ENCODE measurements around the gene HDAC9.

DNA sequence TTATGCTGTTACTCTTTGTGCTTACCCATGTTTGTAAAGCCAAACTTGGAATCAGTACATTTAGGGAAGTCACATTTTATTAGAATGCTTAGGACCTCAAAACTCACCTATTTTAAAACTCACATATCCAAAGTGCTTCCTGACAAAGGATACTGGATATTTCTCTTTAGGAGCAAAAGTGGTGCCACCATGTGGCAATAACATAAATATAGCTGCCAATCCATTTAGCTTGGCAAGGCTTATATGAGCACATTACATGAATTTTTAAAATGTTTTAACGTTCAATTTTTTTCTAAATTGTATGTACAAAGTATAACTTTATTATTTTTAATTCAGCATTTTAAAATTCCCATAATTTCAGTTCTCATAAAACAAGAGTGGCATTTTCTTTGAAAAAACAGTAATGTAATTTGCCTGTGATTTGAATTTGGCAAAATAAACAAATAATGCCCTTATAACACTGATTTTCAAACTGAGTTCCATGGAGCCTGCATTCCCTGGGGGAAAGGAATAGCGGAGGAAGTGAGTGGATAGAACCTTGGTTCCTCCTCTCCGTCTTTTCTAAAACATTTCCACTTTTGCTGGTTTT, 75.4 kb downstream of the HDAC9 start:
- no peak for TF ChIP-seq ZNF565 (CRISPR knock-in tag; conservative IDR thresholded peaks at IDR 0.05; ENCODE audit: low read depth)
- no peak for TF ChIP-seq RARB (CRISPR knock-in tag; IDR thresholded peaks at IDR 0.05)
- TF ChIP-seq, protein P1, sequence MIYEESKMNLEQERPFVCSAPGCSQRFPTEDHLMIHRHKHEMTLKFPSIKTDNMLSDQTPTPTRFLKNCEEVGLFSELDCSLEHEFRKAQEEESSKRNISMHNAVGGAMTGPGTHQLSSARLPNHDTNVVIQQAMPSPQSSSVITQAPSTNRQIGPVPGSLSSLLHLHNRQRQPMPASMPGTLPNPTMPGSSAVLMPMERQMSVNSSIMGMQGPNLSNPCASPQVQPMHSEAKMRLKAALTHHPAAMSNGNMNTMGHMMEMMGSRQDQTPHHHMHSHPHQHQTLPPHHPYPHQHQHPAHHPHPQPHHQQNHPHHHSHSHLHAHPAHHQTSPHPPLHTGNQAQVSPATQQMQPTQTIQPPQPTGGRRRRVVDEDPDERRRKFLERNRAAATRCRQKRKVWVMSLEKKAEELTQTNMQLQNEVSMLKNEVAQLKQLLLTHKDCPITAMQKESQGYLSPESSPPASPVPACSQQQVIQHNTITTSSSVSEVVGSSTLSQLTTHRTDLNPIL (CRISPR knock-in tag; IDR thresholded peaks at IDR 0.05; ENCODE audit: low read depth), result no peak
- no peak for TF ChIP-seq ZC3H10 (CRISPR knock-in tag; IDR thresholded peaks at IDR 0.05)
- no peak for TF ChIP-seq ESRRG (CRISPR knock-in tag; IDR thresholded peaks at IDR 0.05)

All from SK-N-SH treated with all-trans-retinoic acid at 6 μM for 48 hours (cell line).